ENCODE results near the gene SRRM1.
"Not testable (repeated sequence)": the region's sequence is repeated elsewhere in the genome, so short reads cannot be mapped to it uniquely, and the experiment has no call there.

SRRM1 gene

GRCh38 chr1:24648919-24649318 is 5.8 kb downstream of the SRRM1 start:
- no peak for DNase-seq

- no peak for DNase-seq
Measured at GRCh38 chr1:24652382-24652781, 9.3 kb downstream of the SRRM1 start.

DNA sequence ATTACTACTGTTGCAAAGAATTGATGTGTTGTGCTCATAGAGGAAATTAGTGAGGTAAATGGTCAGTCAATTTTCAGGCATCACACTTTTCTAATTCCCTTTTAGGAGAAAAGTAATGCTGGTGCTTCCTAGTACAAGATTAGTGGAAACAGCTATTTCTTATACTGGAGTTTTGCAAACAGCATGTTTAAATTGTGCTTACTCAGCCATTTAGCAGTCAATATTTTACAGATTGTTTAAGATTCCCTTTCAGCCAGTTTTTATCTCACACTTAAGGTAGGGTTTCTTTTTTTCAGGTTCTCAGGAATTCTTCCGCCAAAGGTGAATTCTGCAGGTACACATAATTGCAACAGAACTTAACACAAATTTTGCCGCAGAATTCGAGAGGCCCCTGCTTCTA is 10.9 kb downstream of the SRRM1 start:
- no peak for DNase-seq

GRCh38 chr1:24656046-24656445 is 12.9 kb downstream of the SRRM1 start:
- no peak for DNase-seq

GRCh38 chr1:24657781-24658180 is 14.7 kb downstream of the SRRM1 start:
- DNase-seq: no peak

DNA sequence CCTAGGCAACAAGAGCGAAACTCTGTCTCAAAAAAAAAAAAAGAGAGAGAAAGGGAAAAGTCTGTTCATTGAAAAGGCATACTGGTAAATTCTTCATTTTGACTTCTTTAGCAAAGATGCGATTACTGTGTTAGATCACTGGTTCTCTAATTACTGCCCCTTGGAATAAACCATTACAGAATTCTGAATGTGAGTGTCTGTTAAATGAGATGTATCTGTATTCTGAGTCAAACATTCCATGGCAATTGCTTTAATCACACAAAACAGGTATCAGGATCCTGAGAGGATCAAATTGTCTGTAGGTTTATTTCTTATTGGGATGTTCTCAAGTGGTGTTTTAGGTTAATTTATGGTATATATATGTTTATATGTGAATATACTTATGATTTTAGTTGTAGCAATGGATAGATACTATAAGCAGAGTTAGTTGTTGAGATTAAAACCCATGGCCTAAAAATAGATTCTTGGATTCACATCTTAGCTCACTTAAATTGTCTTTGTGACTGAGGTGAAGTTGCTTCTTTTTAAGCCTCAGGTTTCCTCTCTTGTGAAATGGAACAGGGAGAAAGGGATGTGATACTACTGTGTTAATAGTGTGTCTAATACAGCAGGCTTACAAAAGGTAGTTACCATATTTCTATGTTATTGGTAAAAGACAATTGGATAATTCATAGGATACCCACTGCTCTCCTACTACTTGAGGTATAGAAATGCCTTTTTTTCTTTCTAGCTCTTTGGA is 16.2 kb downstream of the SRRM1 start:
- DNase-seq: no peak

GRCh38 chr1:24659993-24660665 is 17.0 kb downstream of the SRRM1 start:
- no peak for DNase-seq

GRCh38 chr1:24664507-24665033 is 21.5 kb downstream of the SRRM1 start:
- no peak for DNase-seq

DNA sequence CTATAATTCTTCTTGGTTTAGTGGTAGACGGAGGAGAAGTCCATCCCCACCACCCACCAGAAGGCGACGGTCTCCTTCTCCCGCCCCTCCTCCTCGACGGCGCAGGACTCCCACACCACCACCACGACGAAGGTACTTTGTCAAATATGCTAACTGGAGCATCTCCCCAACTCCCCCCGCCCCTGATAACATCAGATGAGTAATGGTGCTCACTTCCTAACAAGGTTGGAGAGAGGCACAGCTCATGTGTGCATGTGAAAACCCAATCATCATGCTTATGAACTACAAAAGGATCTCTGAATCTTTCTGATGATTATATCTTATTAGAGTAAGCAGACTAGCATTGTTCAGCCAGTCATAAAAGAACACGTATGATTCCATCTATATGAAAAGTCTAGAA is 23.7 kb downstream of the SRRM1 start:
- no peak for DNase-seq

- not testable (repeated sequence) for DNase-seq
Measured at GRCh38 chr1:24671372-24671771, 28.3 kb downstream of the SRRM1 start.

DNA sequence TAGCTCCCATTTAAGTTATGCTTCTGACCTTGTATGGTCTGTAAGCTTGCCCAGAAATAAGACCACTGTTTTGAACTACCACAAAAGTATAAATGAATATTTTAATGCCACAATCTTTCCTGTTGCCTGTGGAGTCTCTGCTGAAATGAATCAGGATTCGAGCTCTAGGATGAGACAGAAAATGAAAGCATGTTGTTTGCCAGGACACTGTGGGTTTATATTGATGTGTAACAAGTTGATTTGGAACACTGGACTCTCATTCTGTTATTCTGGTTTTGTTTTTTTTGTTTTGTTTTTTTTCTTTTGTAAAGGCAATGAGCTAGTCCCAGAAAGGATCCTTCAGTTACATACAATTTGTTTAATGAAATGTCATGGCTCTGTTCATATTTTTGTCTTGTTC is 29.6 kb downstream of the SRRM1 start:
- DNase-seq: not testable (repeated sequence)

DNA sequence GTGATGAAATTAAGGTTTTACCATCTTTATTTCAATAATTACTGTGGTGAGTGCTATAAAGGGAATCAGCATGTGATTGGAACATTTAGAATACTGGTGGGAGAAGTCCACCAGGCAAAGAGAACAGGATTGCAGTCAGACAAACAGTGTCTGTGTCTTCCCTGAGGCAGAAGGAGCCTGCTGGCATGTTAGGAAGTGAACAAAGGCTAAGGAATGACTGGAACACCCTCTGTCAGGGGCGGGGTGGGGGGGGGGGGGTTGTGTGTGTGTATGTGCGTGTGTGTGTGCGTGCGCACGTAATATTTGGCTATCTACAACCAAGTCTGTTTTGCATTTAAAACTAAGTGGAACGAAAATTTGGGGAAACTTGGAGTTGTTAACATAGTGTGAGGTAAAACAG is 30.2 kb downstream of the SRRM1 start:
- no peak for DNase-seq

DNA sequence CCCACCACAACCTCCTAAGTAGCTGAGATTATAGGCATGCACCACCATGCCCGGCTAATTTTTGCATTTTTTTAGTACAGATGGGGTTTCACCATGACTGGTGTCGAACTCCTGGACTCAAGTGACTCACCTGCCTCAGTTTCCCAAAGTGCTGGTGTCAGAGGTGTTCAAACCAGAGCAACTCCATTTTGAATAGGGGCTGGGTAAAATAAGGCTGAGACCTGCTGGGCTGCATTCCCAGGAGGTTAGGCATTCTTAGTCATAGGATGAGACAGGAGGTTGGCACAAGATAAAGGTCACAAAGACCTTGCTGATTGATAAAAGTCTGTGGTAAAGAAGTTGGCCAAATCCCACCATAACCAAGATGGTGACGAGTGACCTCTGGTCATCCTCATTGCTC is 35.3 kb downstream of the SRRM1 start:
- not testable (repeated sequence) for DNase-seq

- no peak for DNase-seq
Measured at GRCh38 chr1:24679725-24680124, 36.6 kb downstream of the SRRM1 start.

- DNase-seq: no peak
Measured at GRCh38 chr1:24683713-24684162, 40.6 kb downstream of the SRRM1 start.

DNA sequence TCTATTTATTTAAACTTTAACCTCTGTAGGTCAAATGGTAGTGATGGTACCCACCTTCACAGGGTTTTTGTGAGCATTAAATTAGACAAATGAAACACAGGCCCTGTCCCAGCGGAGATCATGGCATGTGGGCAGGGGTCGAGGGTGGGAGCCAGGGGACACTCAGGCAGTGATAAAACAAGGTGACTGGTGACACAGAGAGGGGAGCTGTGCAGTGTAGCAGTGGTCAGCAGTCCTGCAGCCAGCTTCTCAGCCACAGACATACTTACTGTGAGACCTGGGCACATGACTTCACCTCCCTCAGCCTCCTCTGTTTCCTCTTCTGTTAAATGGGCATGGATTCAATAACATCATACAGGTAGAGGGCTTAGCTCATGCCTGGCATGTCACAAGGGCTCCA is 44.9 kb downstream of the SRRM1 start:
- DNase-seq: no peak

GRCh38 chr1:24688621-24689195 is 45.6 kb downstream of the SRRM1 start:
- peak; percentile 48 to 65 for DNase-seq

DNA sequence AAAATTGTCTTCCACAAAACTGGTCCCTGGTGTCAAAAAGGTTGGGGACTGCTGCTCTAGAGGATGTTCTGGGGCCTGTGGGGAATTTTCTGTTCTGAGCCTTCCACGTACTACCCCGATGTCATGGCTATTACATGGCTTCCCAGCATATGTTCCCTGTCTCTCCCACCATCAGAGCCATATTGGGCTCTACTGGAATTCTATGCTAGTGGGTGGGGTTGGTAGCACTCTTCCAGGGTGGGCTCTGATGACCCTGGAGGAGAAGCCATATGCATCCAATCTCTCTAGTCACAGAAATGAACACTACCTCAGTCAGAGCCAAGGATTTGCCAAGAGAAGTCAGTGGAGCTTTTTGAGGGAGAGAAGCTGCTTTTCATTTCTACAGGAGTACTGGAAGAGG is 47.9 kb downstream of the SRRM1 start:
- no peak for DNase-seq

DNA sequence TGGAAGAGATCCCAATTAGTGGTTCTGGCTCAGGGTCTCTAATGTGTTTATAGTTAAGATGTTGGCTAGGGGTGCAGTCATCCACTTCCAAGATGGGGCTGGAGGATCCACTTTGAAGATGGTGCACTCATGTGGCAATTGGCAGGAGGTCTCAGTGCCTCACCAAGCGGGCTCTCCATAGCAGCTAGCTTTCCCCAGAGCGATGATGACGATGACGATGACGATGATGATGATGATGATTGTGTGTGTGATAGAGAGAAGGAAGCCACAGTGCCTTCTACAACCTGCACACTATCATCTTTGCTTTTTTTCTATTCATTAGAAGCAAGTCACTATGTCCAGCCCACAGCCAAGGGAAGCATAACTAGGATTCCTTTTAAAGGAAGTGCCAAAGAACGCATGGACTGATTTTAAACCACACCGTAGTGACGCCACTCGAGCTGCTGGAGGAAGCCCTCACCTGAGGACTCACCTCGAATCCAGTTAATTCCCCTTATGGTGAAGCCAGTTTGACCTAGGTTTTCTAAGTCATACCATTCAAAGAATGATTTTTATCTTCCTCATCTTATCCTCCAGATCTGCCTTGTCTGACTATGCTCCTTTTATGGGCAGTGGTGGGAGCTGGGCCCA is 49.4 kb downstream of the SRRM1 start:
- DNase-seq: no peak

DNA sequence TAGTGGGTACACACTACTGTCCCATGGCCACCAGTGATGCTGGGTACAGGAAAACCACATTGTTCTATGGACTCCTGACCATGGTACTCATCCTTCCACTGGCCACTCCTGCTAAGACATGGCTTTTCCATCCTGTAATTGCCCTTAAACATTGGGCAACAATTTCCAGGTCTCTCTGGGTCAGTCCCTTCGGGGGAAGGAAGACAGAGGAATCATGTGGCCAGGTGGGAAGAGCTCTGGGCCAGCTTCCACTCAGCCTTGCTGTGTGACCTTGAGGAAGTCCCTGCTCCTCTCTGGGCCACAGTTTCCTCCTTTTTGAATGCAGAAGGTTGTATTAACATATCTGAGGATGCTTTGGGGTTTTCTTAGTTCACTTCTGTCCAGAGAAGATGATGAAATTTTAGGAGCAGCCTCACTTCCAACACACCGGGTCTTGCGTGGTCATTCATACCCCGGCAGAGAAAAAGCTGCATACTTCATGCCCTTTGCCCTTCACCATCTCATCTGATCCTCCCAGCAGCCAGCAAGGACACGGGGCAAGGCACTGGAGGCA is 50.8 kb downstream of the SRRM1 start:
- DNase-seq: no peak

GRCh38 chr1:24694380-24694843 is 51.3 kb downstream of the SRRM1 start:
- DNase-seq: peak in 1 of 2 experiments; percentile 37

- no peak for DNase-seq
Measured at GRCh38 chr1:24695202-24695974, 52.3 kb downstream of the SRRM1 start.
